GOT3 (cell line): ENCODE measurements around the gene LTF.

Experiments used
- DNase-seq: peaks from one replicate; lab custom pipeline; 2025; ENCODE audit warnings: mixed read lengths; lab: John Stamatoyannopoulos, UW

The LTF gene

GRCh38 chr3:46490338-46491084, 25.8 kb upstream of the LTF start:
- DNase-seq, result no peak

- no peak for DNase-seq
These were observed 25.2 kb upstream of the LTF start for GRCh38 chr3:46489875-46490274.

GRCh38 chr3:46489381-46489780, 24.7 kb upstream of the LTF start:
- DNase-seq, result no peak

GRCh38 chr3:46488735-46489361, 24.1 kb upstream of the LTF start:
- DNase-seq, result peak; percentile 15

GRCh38 chr3:46485779-46486175, 21.1 kb upstream of the LTF start:
- no peak for DNase-seq

GRCh38 chr3:46484911-46485778, 20.4 kb upstream of the LTF start:
- DNase-seq, result no peak

- no peak for DNase-seq
These were observed 19.7 kb upstream of the LTF start for GRCh38 chr3:46484388-46484787.

GRCh38 chr3:46483825-46484224, 19.1 kb upstream of the LTF start:
- DNase-seq, result no peak

- DNase-seq, result no peak
These were observed 18.1 kb upstream of the LTF start for GRCh38 chr3:46482632-46483350.

- no peak for DNase-seq
These were observed 16.9 kb upstream of the LTF start for GRCh38 chr3:46481636-46482035.

- no peak for DNase-seq
These were observed 15.9 kb upstream of the LTF start for GRCh38 chr3:46480491-46481195.

- DNase-seq, result no peak
These were observed 15.0 kb upstream of the LTF start for GRCh38 chr3:46479696-46480095.

- DNase-seq, result no peak
These were observed 14.3 kb upstream of the LTF start for GRCh38 chr3:46479021-46479420.

GRCh38 chr3:46478341-46478740, 13.6 kb upstream of the LTF start:
- DNase-seq, result no peak

- DNase-seq, result no peak
These were observed 13.1 kb upstream of the LTF start for GRCh38 chr3:46477756-46478155.

GRCh38 chr3:46477145-46477544, 12.4 kb upstream of the LTF start:
- DNase-seq, result no peak

GRCh38 chr3:46472736-46473135, 8.0 kb upstream of the LTF start:
- DNase-seq, result no peak

- DNase-seq, result no peak
These were observed 6.7 kb upstream of the LTF start for GRCh38 chr3:46471371-46471914.

GRCh38 chr3:46470831-46471230, 6.1 kb upstream of the LTF start:
- no peak for DNase-seq

- no peak for DNase-seq
These were observed 5.1 kb upstream of the LTF start for GRCh38 chr3:46469680-46470357.
